ENCODE measurements around the gene CALR3. TPM values are rescaled to one million over a fixed set of nuclear protein-coding genes. Genes with fewer than 3 reads are reported as not detected.

Gene CALR3
- total and polyA plus RNA-seq, 2 of the 13 experiments (the other 11 are each of a cell fraction or from before 2014, with no cell fraction given): not detected

DNA sequence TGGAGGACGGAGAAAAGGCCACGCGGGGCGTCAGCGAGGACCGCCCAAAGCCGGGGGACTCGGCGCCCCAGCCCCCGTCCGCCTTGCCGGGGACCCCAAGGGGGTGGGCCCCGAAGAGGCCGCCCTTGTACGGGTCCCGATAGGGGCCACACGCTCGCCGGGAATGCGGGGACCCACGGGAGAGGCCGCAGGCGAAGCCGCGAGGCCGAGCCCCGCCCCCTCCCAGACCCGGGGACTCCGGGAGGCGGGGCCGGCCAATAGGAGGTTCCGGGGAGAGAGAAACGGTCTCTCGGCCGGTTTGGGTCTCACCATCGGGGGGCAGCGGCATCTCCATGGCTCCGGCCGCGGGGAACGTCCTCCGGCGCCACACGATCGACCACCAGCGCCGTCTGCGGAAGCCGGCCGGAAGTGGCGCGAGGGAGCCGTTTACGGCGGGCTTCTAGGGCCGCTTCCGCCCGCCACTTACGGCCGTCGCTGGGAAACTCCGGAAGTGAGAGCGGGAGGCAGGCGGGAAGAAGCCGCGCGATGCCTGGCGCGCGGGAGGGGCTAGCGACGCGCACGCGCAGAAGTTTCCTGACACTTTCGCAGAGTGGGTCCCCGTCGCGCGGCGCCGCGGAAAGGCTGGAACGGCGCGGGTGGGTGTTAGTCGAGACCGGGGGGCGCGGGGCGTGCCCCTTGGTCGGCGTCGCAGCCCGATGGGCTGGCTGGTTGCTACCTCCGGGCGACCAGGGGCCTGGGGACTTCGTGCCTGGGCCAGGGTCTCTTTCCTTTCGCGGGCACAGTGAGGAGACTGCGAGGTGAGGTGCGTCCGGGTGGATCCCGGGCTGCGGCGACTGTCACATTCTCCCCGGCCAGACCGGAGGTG is 46.3 kb upstream of the CALR3 start, which contains the start of gene CHERP (continued):
- TF ChIP-seq, protein P1, sequence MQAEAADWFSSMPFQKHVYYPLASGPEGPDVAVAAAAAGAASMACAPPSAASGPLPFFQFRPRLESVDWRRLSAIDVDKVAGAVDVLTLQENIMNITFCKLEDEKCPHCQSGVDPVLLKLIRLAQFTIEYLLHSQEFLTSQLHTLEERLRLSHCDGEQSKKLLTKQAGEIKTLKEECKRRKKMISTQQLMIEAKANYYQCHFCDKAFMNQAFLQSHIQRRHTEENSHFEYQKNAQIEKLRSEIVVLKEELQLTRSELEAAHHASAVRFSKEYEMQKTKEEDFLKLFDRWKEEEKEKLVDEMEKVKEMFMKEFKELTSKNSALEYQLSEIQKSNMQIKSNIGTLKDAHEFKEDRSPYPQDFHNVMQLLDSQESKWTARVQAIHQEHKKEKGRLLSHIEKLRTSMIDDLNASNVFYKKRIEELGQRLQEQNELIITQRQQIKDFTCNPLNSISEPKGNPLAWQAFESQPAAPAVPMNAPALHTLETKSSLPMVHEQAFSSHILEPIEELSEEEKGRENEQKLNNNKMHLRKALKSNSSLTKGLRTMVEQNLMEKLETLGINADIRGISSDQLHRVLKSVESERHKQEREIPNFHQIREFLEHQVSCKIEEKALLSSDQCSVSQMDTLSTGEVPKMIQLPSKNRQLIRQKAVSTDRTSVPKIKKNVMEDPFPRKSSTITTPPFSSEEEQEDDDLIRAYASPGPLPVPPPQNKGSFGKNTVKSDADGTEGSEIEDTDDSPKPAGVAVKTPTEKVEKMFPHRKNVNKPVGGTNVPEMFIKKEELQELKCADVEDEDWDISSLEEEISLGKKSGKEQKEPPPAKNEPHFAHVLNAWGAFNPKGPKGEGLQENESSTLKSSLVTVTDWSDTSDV (CRISPR knock-in tag; IDR thresholded peaks at IDR 0.05): peak; percentile 57; the same call in 1 of the 2 replicates
- no peak for TF ChIP-seq SRSF1 (optimal IDR thresholded peaks at IDR 0.05; ENCODE audit: low read depth, low read length)
- TF ChIP-seq ZFP36 (IDR thresholded peaks at IDR 0.05; ENCODE audit: borderline replicate concordance, low read depth, low read length, partially characterized antibody): no peak
- 0 out of 2 replicates have a peak, but pooled peaks have one; percentile 46 for TF ChIP-seq ISL2 (CRISPR knock-in tag; IDR thresholded peaks at IDR 0.05)
- TF ChIP-seq FOXA3 (CRISPR knock-in tag; IDR thresholded peaks at IDR 0.05): 0 out of 2 replicates have a peak, but pooled peaks have one; percentile 12
- TF ChIP-seq ZNF224 (CRISPR knock-in tag; IDR thresholded peaks at IDR 0.05): peak; percentile 72
- TF ChIP-seq, protein P2, sequence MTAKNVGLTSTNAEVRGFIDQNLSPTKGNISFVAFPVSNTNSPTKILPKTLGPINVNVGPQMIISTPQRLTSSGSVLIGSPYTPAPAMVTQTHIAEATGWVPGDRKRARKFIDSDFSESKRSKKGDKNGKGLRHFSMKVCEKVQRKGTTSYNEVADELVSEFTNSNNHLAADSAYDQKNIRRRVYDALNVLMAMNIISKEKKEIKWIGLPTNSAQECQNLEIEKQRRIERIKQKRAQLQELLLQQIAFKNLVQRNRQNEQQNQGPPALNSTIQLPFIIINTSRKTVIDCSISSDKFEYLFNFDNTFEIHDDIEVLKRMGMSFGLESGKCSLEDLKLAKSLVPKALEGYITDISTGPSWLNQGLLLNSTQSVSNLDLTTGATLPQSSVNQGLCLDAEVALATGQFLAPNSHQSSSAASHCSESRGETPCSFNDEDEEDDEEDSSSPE (CRISPR knock-in tag; IDR thresholded peaks at IDR 0.05): peak; percentile 97
- TF ChIP-seq AHR (CRISPR knock-in tag; IDR thresholded peaks at IDR 0.05): 0 out of 2 replicates have a peak, but pooled peaks have one; percentile 42
- TF ChIP-seq ZFX (CRISPR knock-in tag; IDR thresholded peaks at IDR 0.05; ENCODE audit: low read depth): peak; percentile 93
- TF ChIP-seq MBNL3 (CRISPR knock-in tag; conservative IDR thresholded peaks at IDR 0.05): no peak
- no peak for TF ChIP-seq ZNF75D (CRISPR knock-in tag; IDR thresholded peaks at IDR 0.05; ENCODE audit: borderline replicate concordance)
- TF ChIP-seq ZFAT (CRISPR knock-in tag; conservative IDR thresholded peaks at IDR 0.05): peak; percentile 57; the same call in 1 of the 2 replicates
- no peak for TF ChIP-seq ZNF792 (CRISPR knock-in tag; IDR thresholded peaks at IDR 0.05)
- TF ChIP-seq PPARG (CRISPR knock-in tag; conservative IDR thresholded peaks at IDR 0.05): 0 out of 2 replicates have a peak, but pooled peaks have one; percentile 35
- no peak; the same call in 1 of the 2 replicates for TF ChIP-seq ZNF543 (CRISPR knock-in tag; IDR thresholded peaks at IDR 0.05)
- peak; percentile 90 for TF ChIP-seq ZNF883 (CRISPR knock-in tag; IDR thresholded peaks at IDR 0.05; ENCODE audit: not compliant biosample characterization)
- 0 out of 2 replicates have a peak, but pooled peaks have one; percentile 30 for TF ChIP-seq ZNF430 (CRISPR knock-in tag; IDR thresholded peaks at IDR 0.05)
- 0 out of 2 replicates have a peak, but pooled peaks have one; percentile 17 for TF ChIP-seq FOXJ3 (CRISPR knock-in tag; IDR thresholded peaks at IDR 0.05; ENCODE audit: borderline replicate concordance)
- 0 out of 2 replicates have a peak, but pooled peaks have one; percentile 42 for TF ChIP-seq BCL6 (CRISPR knock-in tag; IDR thresholded peaks at IDR 0.05)
- no peak for TF ChIP-seq ZNF841 (CRISPR knock-in tag; IDR thresholded peaks at IDR 0.05; ENCODE audit: borderline replicate concordance)
- TF ChIP-seq ERF (CRISPR knock-in tag; IDR thresholded peaks at IDR 0.05): peak; percentile 33
- peak; percentile 9 for TF ChIP-seq TEAD3 (CRISPR knock-in tag; optimal IDR thresholded peaks at IDR 0.05; ENCODE audit: borderline replicate concordance)
- TF ChIP-seq DNMT3B (CRISPR knock-in tag; conservative IDR thresholded peaks at IDR 0.05): 0 out of 2 replicates have a peak, but pooled peaks have one; percentile 5
- peak; percentile 45 for TF ChIP-seq JARID2 (CRISPR knock-in tag; IDR thresholded peaks at IDR 0.05; ENCODE audit: insufficient replicate concordance)
- 0 out of 2 replicates have a peak, but pooled peaks have one; percentile 40 for TF ChIP-seq CENPT (CRISPR knock-in tag; IDR thresholded peaks at IDR 0.05; ENCODE audit: low read depth)
